Dedifferentiated amniotic fluid mesenchymal stem cell (primary cell): ENCODE results near the gene BICD1.
"Not testable (repeated sequence)": the region's sequence is repeated elsewhere in the genome, so short reads cannot be mapped to it uniquely, and the experiment has no call there.

Experiments used
- DNase-seq: peaks from one replicate; pipeline ENCODE4 v3.0.0-alpha.2; 2016; ENCODE audit errors: extremely low spot score

BICD1 gene

DNA sequence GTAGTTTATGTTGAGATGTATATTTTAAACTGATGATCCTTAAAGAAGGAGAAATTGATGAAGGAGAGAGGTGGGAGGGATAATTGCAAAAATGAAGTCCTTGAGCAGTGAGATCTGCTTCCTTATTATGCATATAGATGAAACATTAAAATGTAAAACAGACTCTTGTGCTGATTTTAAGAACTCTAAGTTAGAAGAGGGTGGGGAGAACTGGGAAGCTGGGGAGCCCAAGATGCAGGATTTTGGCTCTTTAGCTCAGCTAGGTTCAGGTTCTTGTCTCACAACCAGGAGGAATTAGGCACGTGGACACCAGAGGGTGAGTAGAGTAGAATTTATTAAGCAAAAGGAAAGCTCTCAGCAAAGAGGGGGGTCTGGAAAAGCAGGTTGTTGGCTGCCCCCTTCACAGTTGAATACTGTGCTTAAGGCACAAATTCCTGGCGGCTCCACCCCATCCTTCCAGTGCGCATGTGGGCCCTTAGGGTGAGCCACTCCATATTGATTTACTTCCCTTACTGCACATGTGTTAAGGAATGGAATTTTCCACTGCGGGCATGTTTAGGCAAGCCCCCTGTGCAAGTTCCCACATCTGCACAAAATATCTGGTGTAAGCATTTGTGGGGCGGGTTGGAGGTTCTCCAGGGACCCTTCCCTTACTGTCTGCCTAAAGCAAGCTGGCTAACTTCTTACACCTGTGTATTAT lies 141.9 kb downstream of the BICD1 start:
- no peak for DNase-seq

DNA sequence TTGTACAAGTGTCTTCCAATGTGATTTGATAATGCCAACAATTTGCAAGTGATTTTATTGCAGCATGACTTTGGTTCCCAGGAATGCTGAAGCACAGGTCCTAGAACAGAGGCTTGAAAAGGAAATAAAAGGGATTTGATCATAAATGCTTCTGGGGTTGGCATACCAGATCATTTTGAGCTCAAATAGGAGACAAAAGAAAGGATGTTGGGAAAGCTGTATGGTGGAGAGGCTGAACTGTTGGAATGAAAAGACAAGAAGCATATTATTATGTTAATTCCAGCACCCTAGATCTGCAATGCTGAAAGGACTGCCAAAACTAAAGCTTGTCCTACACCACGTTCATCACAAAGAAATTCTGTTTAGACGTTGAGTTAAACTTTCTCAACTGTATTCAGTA lies 143.1 kb downstream of the BICD1 start:
- no peak for DNase-seq

DNA sequence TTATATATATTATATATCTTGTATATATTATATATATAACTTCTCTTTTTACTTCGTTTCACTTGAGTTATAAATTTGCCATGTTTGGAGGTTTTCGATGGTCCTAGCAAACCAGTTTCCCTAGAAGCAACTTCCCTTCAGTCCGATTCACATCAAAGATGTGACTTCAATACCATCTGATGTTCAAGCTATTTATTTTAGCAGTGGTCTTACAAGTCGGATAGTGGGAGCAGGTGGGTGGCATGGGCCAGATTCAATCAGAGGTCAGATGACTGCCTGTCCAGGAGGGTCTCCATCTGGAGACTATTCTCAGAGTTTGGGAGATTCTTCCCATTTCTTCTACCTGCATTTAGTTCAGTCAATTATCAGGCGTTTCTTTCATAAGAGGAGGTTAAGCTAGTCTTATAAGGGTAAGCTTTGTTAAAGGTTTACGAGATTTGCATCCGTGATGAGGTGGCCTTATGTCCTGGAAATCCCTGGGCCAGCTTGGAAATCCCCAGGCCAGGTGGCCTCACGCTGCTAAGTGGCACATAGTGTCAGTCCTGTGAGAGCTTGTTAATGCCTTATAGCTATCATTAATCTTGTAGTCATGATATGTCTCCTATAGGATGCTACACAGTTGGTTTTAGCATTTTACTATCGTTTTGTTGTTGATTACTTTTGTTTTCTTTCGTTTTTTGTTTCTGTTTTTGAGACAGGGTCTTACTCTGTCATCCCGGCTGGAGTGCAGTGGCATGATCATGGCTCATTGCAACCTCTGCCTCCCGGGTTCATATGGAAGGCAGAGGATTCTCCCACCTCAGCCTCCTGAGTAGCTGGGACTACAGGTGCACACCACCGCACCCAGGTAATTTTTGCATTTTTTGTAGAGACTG lies 145.8 kb downstream of the BICD1 start:
- no peak for DNase-seq

- DNase-seq = no peak
These were observed 146.6 kb downstream of the BICD1 start for GRCh38 chr12:32253154-32253790.

DNA sequence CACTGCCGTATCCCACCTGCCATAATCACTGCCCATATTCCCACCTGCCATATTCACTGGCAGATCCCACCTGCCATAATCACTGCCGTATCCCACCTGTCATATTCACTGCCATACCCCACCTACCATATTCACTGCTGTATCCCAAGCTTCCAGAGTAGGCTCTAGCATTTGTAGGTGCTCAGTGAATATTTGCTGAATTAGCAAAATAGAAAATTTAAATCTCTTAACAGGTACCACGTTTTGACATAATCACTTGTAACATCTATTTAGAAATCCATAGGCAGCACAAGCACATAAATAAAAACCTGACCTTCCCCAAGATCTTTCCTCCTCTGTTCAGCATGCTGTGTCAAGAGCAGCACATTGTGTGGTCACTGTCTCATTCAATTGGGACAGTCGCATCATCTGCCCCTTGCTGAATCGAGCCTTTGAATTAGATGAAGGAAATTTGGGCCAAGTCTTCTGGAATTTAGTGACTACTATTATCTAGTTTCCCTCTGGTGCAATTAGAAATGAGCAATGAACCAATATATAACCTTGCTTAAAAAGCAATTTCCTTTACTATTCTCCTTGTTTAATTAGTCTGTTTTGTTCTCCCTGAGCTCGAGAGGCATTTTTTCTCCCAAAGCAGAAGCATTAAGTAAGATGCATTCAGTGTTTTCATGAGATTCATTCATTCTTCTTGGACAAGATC lies 147.8 kb downstream of the BICD1 start:
- DNase-seq = no peak

DNA sequence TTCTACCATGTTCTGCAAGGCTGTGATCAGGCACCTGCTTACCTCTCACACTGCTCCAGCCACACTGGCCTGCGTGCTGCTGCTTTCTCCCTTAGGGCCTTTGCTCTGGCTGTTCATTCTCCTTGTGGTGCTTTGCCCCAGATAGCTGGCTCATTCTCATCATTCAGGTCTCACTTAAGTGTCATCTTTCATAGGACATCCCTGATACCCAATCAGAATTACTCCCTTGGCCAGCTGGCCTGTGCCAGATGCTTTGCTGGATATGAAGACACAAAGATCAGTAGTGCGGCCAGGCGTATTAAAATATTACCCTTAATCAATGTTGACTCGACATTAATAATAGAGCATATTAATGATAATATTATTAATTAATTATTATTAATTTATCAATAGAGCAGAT lies 148.9 kb downstream of the BICD1 start:
- DNase-seq = no peak

DNA sequence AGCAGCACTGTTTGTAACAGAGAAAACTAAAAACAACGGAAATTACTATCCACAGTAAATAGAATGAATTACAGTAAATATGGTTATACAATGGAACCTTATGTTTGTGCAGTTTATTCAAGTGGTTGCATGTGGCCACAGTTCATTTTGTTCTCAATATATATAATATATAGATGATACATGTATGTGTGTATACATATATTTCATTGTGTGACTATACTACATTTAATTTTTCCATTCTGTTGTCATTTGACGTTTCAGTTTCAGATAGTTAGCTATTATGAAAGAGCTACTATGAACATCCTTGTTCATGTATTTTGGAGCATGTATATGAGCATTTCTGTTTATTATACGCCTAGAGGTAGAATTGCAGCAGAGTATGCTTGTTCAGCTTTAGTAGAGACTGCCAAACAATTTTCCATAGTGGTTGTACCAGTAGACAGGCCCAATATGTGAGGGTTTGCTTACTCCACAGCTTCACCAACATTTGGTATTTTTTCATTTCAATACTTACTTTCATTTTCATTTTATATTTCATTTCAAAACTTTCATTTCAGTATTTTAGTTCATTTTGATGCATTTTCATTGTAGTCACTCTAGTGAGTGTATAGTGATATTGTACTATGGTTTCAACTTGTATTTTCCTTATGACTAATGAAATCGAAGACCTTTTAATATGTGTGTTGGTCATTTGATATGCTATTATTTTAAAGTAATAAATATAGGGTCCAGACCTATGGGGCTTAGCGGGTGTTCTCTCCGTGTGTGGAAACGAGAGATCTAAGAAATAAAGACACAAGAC lies 151.2 kb downstream of the BICD1 start:
- DNase-seq = no peak

DNA sequence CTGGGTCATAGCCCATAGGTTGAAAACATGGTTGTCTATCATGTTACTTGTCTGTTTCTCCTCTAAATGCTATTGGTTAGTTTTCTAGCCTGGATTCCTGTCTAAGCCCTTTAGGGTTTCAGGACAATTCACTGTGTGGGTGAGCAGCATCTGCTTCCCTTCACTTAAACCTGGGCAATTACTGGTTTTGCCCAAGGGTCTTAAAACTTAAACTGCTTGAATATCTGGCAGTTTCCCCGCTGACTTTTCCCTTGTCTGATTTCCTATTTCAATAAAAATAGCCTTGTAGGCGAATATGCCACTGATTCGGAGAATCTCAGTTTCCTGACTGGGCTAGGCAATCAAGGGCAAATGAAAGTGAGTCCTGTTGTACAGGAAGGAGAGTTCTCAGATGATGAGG lies 154.0 kb downstream of the BICD1 start:
- no peak for DNase-seq

DNA sequence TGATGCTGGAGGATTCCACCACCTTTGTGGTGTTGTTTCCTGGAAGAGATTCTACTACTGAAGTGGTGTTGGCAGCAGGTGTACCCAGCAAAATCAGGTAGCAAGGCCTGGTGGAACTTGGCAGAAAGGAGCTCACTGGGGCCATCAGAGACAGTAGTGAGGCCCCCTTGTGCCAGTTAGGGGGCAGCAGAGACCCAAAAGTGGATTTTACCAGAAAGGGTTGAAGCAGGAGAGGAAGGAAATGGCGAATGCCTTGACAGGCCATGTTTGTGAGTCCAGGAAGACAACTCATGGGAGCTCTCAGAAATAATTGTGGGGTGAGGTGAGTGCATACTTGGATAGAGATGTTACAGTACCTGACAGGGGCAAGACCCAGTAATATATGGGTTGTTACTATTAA lies 155.0 kb downstream of the BICD1 start:
- DNase-seq = no peak

GRCh38 chr12:32264961-32265360 lies 158.3 kb downstream of the BICD1 start:
- DNase-seq = no peak

DNA sequence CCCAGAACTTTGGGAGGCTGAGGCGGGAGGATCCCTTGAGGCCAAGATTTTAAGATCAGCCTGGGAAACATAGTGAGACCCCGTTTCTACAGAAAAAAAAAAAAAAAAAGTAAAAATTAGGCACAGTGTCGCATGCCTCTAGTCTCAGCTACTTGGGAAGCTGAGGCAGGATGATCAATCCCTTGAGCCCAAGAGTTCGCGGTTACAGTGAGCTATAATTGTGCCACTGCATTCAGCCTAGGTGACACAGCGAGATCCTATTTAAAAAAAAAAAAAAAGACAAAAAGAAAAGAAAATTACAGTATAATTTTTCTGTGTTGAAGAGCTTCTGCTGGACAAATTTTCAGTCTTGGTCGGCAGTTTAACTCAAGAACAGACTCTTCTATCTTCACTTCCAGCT lies 158.8 kb downstream of the BICD1 start:
- DNase-seq = no peak

DNA sequence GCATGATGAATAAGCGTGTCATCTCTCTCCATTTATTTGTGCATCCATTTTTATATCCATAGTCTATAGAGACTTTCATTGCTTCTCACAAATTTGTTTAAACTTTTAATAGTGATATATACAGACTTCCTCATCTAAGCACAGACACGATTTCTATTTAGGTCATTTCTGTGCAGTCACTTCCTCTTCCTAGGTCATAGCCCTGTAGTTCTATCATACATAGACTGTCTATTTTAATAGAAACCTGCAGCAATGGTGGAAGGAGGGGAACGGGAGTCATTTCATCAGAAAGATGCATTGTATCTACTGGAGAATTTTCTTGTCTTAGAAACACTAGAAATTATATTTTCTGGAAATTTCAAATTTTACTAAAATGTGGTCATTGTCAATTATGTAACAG lies 159.3 kb downstream of the BICD1 start:
- no peak for DNase-seq

DNA sequence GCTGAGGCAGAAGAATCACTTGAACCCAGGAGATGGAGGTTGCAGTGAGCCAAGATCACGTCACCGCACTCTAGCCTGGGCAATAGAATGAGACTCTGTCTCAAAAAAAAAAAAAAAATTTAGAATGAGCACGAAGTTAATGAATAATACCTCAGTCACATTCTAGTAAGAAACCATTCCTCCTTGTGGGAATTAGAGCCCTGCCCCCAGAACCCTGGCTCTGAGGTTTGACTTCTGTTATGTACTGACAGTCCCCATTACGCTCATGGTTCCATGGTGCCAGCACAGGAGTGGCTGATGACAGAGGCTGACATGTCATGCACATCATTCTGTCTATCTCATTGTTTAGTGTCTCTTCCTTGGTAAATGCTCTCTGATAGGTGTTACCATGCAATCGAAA lies 160.1 kb downstream of the BICD1 start:
- no peak for DNase-seq

GRCh38 chr12:32270818-32271710 lies 164.4 kb downstream of the BICD1 start:
- peak; percentile 24 for DNase-seq

DNA sequence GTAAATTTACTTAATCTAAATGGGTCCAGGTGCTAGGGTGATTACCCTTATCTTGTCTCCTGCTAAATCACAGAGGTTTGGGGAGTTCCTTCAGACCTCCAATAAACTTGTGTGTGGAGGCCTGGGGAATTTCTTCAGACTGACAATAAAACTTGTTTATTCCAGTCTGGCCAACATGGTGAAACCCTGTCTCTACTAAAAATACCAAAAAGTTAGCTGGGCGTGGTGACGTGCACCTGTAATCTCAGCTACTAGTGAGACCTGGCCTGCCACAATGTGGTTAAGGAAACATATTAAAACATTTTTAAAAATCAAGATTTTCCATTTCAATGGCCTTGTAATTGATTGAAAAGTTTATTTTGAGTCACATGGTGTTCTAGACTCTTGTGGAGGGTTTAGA lies 165.8 kb downstream of the BICD1 start:
- no peak for DNase-seq

- DNase-seq = no peak
These were observed 166.4 kb downstream of the BICD1 start for GRCh38 chr12:32273063-32273522.

GRCh38 chr12:32273712-32274111 lies 167.1 kb downstream of the BICD1 start:
- DNase-seq = no peak

- DNase-seq = no peak
These were observed 168.0 kb downstream of the BICD1 start for GRCh38 chr12:32274665-32275064.

- DNase-seq = not testable (repeated sequence)
These were observed 168.9 kb downstream of the BICD1 start for GRCh38 chr12:32275520-32275919.

GRCh38 chr12:32277774-32278173 lies 171.1 kb downstream of the BICD1 start:
- DNase-seq = no peak
